Panc1 (cell line): ENCODE results near the gene KIRREL3. TPM values are rescaled to one million over a fixed set of nuclear protein-coding genes. Genes with fewer than 3 reads are reported as not detected.

ENCODE experiments used
- ATAC-seq: fragments of 200-7000 bp; cut with Tn5 transposase; 2 replicates; pipeline ENCODE4 v1.9.1; 2020; ENCODE audit warnings: mild to moderate bottlenecking, moderate library complexity
- BruUV-seq: library from RNA; stranded (reverse); fragments of 400-500 nt; replicated peaks from 2 replicates; lab custom pipeline; 2021; lab: Mats Ljungman, UMichigan
- CTCF ChIA-PET: fragments of 300-600 bp; sonication (Branson Sonifier 250); formaldehyde crosslinking; loops from one replicate; lab custom pipeline; 2022; ENCODE audit warnings: antibody characterized with exemption; lab: Charles Lee
- POLR2A ChIA-PET: fragments of 300-600 bp; sonication (Branson Sonifier 250); formaldehyde crosslinking; loops from one replicate; lab custom pipeline; 2022; ENCODE audit warnings: antibody characterized with exemption; lab: Charles Lee
- DNase-seq: peaks from one replicate; pipeline ENCODE4 v3.0.0-alpha.2; 2010; ENCODE audit warnings: low read depth, low spot score
- H3K27ac ChIP-seq: 2 replicates; pipeline ENCODE4 v1.5.1; 2011; ENCODE audit warnings: mild to moderate bottlenecking, low read length, inconsistent platforms
- H3K27me3 ChIP-seq: fragments of 200-500 bp; sonication (Bioruptor generic); 2 replicates; pipeline ENCODE4 v1.6.0; 2014; ENCODE audit warnings: low read length, inconsistent platforms; ENCODE audit not compliant: control insufficient read depth, insufficient read depth
- H3K36me3 ChIP-seq: fragments of 200-500 bp; sonication (Bioruptor generic); 2 replicates; pipeline ENCODE4 v1.5.1; 2014; ENCODE audit warnings: inconsistent platforms, mild to moderate bottlenecking, low read length, moderate library complexity; ENCODE audit not compliant: control insufficient read depth, insufficient read depth
- H3K4me1 ChIP-seq: 2 replicates; pipeline ENCODE4 v1.5.1; 2011; ENCODE audit warnings: inconsistent platforms, mild to moderate bottlenecking, low read length, moderate library complexity; ENCODE audit not compliant: control insufficient read depth, insufficient read depth
- H3K4me3 ChIP-seq, 2 experiments: 2 replicates each; pipeline ENCODE4 v1.5.1; 2011 to 2012; ENCODE audit warnings: low read depth in 2 of 2, low read length in 2 of 2, mild to moderate bottlenecking in 2 of 2, inconsistent platforms in 1 of 2, moderate library complexity in 1 of 2
- H3K9me3 ChIP-seq: fragments of 200-500 bp; sonication (Bioruptor generic); 2 replicates; pipeline ENCODE4 v1.5.1; 2014; ENCODE audit warnings: low read depth, mild to moderate bottlenecking, inconsistent platforms, low read length, moderate library complexity; ENCODE audit not compliant: control insufficient read depth, insufficient read depth
- POLR2AphosphoS5 ChIP-seq: IDR thresholded peaks from 2 replicates; pipeline ENCODE4 v1.6.1; 2012; ENCODE audit warnings: mild to moderate bottlenecking, low read depth, low read length, moderate library complexity
- SIN3A ChIP-seq: IDR thresholded peaks from 2 replicates; pipeline ENCODE4 v1.6.1; 2012; ENCODE audit warnings: low read depth, mild to moderate bottlenecking, low read length, moderate library complexity, borderline replicate concordance; ENCODE audit not compliant: insufficient read depth
- TCF7L2 ChIP-seq: IDR thresholded peaks from 2 replicates; pipeline ENCODE4 v1.6.1; 2011; ENCODE audit warnings: mild to moderate bottlenecking, low read depth, low read length, inconsistent platforms
- in situ Hi-C: cut with HindIII; loops from 2 replicates; pipeline ENCODE4 v1.10.0; 2016; ENCODE audit warnings: low sequenced_read_pairs, low pct_unique_long_range_greater_than_20kb
- intact Hi-C: fragments of 100-400 bp; cut with micrococcal nuclease; formaldehyde crosslinking; loops from one replicate; pipeline ENCODE4 v1.10.0; 2022; ENCODE audit not compliant: unreplicated experiment
- total RNA-seq: library from RNA; stranded (reverse); gene quantifications from one replicate; pipeline ENCODE4 v1.2.1, GENCODE V29; 2021; ENCODE audit not compliant: unreplicated experiment
- TF ChIP-seq, protein P1 (sequence below), 2 experiments: IDR thresholded peaks; 2 replicates each; pipeline ENCODE4 v1.6.1; 2011 to 2012; ENCODE audit warnings: low read depth in 2 of 2, control low read depth in 1 of 2, low read length in 1 of 2, mild to moderate bottlenecking in 1 of 2, moderate library complexity in 1 of 2; ENCODE audit not compliant: insufficient read depth in 1 of 2
- TF ChIP-seq, protein P2 (sequence below): fragments of 450-650 bp; IDR thresholded peaks from 2 replicates; pipeline ENCODE4 v1.5.1; 2017; ENCODE audit warnings: mild to moderate bottlenecking

Gene KIRREL3
- total RNA-seq, 1 experiment from 2014 or later = 0.36 TPM

DNA sequence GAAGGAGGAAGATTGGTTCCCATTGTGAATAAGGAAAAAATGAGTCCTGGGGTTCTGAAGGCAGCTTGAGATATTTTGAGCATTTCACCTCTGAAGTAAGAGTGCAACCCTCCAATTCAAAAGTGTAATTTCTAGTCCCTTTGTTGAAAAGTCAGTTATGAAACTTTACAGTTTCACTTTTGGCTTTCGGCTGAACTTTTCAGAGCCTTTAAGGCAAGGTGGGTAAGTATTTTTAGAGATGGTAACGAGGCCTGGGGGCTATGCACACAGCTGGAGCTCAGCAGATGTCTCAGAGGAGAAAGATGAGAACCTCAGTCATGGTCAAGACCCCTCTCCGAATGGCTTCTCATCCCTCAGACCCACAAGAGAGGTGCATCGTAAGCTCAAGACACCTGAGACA is 267.6 kb downstream of the KIRREL3 start:
- H3K27me3 ChIP-seq = peaks cover 17% of the 10 kb centered on the region
- CTCF ChIA-PET = no interaction called here
- no peak overlapping the region for H3K27ac ChIP-seq
- H3K4me1 ChIP-seq = no peaks in the 10 kb centered on the region
- intact Hi-C loops = no loop called here
- BruUV-seq = no TSS peak
- TF ChIP-seq POLR2AphosphoS5 = no peak
- TF ChIP-seq TCF7L2 = no peak
- TF ChIP-seq, protein P1, sequence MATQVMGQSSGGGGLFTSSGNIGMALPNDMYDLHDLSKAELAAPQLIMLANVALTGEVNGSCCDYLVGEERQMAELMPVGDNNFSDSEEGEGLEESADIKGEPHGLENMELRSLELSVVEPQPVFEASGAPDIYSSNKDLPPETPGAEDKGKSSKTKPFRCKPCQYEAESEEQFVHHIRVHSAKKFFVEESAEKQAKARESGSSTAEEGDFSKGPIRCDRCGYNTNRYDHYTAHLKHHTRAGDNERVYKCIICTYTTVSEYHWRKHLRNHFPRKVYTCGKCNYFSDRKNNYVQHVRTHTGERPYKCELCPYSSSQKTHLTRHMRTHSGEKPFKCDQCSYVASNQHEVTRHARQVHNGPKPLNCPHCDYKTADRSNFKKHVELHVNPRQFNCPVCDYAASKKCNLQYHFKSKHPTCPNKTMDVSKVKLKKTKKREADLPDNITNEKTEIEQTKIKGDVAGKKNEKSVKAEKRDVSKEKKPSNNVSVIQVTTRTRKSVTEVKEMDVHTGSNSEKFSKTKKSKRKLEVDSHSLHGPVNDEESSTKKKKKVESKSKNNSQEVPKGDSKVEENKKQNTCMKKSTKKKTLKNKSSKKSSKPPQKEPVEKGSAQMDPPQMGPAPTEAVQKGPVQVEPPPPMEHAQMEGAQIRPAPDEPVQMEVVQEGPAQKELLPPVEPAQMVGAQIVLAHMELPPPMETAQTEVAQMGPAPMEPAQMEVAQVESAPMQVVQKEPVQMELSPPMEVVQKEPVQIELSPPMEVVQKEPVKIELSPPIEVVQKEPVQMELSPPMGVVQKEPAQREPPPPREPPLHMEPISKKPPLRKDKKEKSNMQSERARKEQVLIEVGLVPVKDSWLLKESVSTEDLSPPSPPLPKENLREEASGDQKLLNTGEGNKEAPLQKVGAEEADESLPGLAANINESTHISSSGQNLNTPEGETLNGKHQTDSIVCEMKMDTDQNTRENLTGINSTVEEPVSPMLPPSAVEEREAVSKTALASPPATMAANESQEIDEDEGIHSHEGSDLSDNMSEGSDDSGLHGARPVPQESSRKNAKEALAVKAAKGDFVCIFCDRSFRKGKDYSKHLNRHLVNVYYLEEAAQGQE (IDR thresholded peaks at IDR 0.05; ENCODE audit: insufficient read depth in 1 of 2, low read depth in 2 of 2, low read length in 1 of 2) = no peak
- TF ChIP-seq, protein P2, sequence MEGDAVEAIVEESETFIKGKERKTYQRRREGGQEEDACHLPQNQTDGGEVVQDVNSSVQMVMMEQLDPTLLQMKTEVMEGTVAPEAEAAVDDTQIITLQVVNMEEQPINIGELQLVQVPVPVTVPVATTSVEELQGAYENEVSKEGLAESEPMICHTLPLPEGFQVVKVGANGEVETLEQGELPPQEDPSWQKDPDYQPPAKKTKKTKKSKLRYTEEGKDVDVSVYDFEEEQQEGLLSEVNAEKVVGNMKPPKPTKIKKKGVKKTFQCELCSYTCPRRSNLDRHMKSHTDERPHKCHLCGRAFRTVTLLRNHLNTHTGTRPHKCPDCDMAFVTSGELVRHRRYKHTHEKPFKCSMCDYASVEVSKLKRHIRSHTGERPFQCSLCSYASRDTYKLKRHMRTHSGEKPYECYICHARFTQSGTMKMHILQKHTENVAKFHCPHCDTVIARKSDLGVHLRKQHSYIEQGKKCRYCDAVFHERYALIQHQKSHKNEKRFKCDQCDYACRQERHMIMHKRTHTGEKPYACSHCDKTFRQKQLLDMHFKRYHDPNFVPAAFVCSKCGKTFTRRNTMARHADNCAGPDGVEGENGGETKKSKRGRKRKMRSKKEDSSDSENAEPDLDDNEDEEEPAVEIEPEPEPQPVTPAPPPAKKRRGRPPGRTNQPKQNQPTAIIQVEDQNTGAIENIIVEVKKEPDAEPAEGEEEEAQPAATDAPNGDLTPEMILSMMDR = no peak
- TF ChIP-seq SIN3A = no peak
- H3K36me3 ChIP-seq = no peaks in the 10 kb centered on the region
- ATAC-seq = no peak
- in situ Hi-C loops = no loop called here
- H3K4me3 ChIP-seq = no peak overlapping the region
- POLR2A ChIA-PET = no interaction called here
- DNase-seq = no peak
- no peaks in the 10 kb centered on the region for H3K9me3 ChIP-seq

DNA sequence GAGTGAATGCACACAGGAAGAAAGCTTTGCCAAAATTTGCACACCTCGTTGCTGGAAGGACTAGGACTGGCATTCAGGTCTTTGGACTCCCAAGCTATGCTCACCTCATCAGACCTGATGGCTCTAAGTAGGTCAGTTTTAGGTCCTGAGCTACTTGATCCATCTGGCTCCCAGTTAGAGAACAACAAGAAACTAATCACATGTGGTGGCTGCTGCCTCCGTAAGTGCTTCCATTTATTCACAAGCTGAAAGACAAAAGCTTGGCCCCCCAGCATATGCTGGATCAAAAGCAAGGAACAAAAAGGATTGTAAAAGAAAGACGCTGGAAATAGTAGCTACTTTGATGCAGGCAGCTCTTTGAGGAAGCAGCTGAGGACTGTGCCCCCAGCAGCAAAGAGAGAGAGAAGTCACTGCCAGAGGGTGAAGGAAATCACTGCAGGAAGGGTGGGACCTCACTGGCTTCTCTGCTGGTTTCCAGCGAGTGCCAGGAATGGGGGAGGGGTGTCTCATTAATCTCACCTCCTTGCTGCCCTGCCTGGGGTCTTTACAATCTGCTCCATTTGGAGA is 268.9 kb downstream of the KIRREL3 start:
- ChIA-PET CTCF (no interaction called here), POLR2A (no interaction called here)
- intact Hi-C loops (no loop called here), in situ Hi-C loops (no loop called here)
- Histone ChIP-seq H3K4me1 (no peaks in the 10 kb centered on the region), H3K36me3 (no peaks in the 10 kb centered on the region), H3K27me3 (peaks cover 13% of the 10 kb centered on the region), H3K4me3 (no peak overlapping the region), H3K9me3 (no peaks in the 10 kb centered on the region), H3K27ac (no peak overlapping the region)
- DNase-seq = no peak
- ATAC-seq = no peak
- BruUV-seq = no TSS peak
- TF ChIP-seq, protein P2 = no peak
- TF ChIP-seq, protein P1 (IDR thresholded peaks at IDR 0.05; ENCODE audit: insufficient read depth in 1 of 2, low read depth in 2 of 2, low read length in 1 of 2) = no peak
- TF ChIP-seq POLR2AphosphoS5 (no peak), TCF7L2 (no peak), SIN3A (no peak)
